Amniotic epithelial cell (primary cell): ENCODE results near the gene FICD.

Experiments
- DNase-seq: peaks from one replicate; pipeline ENCODE4 v3.0.0-alpha.2; 2010; ENCODE audit warnings: low read depth

Gene FICD

DNA sequence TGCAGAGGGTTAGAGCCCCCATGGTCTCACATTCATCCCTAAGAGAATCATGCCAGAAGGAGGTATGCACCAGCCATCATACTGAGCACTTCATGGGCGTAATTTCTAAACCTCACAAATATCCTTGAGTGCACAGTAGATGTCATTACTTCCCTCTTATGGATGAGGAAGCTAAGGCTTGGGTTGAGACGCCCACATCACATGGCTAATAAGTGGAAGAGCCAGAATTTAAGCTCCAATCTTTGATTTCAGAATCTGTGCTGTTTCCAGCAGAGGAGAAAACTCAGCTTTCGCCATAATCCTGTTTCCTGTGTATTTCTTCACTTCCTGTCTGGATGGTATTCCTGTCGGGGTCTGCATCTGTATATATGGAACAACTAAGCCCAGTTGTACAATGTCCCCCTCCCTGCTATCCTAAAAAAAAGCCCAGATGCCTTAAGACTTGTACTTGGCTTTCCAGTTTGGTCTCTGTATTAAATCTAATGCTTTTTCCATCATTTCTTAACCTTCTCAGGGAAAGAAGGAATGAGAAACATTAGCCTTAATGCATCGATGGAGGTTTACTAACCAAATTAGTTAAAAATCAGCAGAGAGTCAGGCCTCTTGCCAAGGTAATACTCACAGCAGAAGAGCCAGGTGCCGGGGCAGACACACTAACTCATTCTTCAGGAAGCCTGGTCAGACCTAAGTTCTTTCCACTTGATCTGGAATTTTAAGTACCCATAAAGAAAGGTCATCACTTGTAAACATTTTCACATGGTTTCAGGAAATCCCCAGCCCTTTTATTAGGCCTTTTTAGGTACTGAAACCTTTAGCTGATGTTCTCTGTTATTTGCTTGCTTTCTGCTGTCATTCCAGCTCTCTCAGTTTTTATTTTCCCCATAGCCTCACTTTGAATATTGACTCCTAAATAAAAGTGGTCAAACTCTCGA lies 52.6 kb downstream of the FICD start:
- no peak for DNase-seq

DNA sequence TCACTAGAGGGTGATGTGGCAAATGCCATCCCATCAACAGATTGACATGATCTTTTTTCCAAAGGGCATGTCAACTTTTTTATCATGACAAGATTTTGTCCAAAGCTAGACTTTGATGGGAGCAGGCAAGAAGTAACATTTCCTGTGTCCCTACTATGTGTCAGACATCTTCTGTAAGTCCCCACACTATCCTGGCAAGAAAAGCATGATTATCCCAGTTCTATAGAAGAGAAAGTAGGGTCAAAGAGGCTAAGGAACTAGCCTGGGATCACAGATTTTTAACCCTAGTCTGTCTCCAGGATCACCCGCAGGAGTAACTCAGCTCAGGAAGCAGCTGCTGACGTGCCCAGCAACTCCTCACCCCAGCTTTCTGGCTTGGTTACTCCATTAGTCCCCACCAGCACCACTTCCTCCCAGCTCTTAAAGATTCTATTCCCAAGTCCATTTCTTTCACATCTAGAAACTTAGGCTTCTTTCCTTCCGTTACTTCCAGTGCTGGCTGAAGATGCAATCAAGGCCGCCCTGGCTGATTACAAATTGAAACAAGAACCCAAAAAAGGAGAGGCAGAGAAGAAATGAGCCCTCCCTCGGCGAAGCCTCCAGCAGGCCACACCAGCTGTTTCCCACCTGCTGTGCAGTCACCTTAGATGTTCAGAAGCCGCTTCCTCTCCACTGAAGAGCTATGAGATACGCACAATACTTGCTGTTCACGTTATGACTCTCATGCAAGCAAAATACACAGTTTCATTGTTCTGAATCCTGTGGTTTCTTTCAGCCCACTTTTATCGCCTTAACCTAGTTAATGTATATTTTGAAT lies 53.5 kb downstream of the FICD start:
- DNase-seq = no peak
